HG03354 (cell line): Measurements from ENCODE around the gene TLR8.
"Not testable (repeated sequence)": the region's sequence is repeated elsewhere in the genome, so short reads cannot be mapped to it uniquely, and the experiment has no call there.

ENCODE experiments used
- ATAC-seq: cut with Tn5 transposase; IDR thresholded peaks from one replicate; pipeline ENCODE4 v1.9.1; 2021; ENCODE audit warnings: mild to moderate bottlenecking; ENCODE audit not compliant: unreplicated experiment, poor library complexity, severe bottlenecking

TLR8 gene

GRCh38 chrX:12958059-12958458, 51.6 kb downstream of the TLR8 start:
- no peak for ATAC-seq

GRCh38 chrX:12958461-12958860, 52.0 kb downstream of the TLR8 start:
- no peak for ATAC-seq

- ATAC-seq: no peak
These were observed 54.8 kb downstream of the TLR8 start for GRCh38 chrX:12961196-12961718.

GRCh38 chrX:12962041-12962504, 55.7 kb downstream of the TLR8 start:
- ATAC-seq: peak; percentile 42

GRCh38 chrX:12963210-12963850, 56.9 kb downstream of the TLR8 start:
- ATAC-seq: not testable (repeated sequence)

- no peak for ATAC-seq
These were observed 58.9 kb downstream of the TLR8 start for GRCh38 chrX:12965131-12965940.

- ATAC-seq: no peak
These were observed 59.7 kb downstream of the TLR8 start for GRCh38 chrX:12966151-12966550.

- no peak for ATAC-seq
These were observed 61.5 kb downstream of the TLR8 start for GRCh38 chrX:12967711-12968465.

- ATAC-seq: no peak
These were observed 64.3 kb downstream of the TLR8 start for GRCh38 chrX:12970691-12971202.

GRCh38 chrX:12971282-12972003, 65.0 kb downstream of the TLR8 start:
- ATAC-seq: no peak

- ATAC-seq: no peak
These were observed 65.8 kb downstream of the TLR8 start for GRCh38 chrX:12972243-12972642.
